SH-SY5Y (cell line): Measurements from ENCODE around the gene UVSSA.

Experiments used
- GATA2 ChIP-seq: IDR thresholded peaks from 2 replicates; pipeline ENCODE4 v1.6.1; 2011; ENCODE audit warnings: mild to moderate bottlenecking, low read depth, low read length
- GATA3 ChIP-seq: IDR thresholded peaks from 2 replicates; pipeline ENCODE4 v1.6.1; 2011; ENCODE audit warnings: low read depth, mild to moderate bottlenecking, low read length, moderate library complexity

Gene UVSSA

GRCh38 chr4:1351854-1352566, 5.0 kb downstream of the UVSSA start:
- TF ChIP-seq GATA2 (no peak), GATA3 (no peak)

GRCh38 chr4:1352567-1352900, 5.5 kb downstream of the UVSSA start:
- TF ChIP-seq GATA2 = no peak
- no peak for TF ChIP-seq GATA3

DNA sequence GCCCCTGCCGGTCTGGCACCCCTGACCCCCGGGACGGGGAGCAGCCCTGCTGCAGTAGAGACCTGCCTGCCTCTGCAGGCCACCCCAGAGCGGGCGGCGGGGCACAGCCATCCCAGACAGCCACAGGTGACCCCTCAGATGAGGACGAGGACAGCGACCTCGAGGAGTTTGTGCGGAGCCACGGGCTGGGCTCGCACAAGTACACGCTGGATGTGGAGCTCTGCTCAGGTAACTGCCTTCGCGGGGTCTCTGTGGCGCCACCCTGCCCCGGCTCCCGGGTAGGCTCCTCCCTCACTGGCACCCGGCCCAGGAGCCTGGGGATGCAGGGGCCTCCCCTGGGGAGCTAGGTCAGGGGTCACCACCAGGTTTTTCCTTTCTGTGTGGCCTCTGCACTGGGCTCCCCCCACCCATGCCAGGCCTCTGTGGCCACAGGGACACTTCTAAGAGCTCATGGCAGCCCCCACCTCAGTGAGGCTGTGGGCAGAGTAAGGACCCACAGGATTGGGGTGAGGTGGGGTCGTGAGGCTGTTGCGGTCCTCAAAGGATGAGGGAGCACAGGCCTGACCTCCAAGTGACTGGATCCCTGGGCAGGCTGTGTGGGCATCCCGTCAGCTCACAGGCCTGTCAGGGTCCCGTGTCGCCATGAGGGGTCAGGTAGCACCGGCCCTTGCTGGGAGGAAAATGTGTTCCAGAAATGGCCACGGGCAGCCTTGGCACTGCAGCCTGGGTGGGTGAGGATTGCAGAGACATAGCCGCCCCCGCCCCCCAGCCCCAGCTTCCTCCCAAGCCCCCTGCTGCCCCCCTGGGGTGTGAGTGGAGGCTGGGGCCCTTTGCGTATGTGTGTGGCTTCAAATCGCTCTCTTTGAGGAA, 6.4 kb downstream of the UVSSA start:
- TF ChIP-seq GATA2 (no peak), GATA3 (no peak)

DNA sequence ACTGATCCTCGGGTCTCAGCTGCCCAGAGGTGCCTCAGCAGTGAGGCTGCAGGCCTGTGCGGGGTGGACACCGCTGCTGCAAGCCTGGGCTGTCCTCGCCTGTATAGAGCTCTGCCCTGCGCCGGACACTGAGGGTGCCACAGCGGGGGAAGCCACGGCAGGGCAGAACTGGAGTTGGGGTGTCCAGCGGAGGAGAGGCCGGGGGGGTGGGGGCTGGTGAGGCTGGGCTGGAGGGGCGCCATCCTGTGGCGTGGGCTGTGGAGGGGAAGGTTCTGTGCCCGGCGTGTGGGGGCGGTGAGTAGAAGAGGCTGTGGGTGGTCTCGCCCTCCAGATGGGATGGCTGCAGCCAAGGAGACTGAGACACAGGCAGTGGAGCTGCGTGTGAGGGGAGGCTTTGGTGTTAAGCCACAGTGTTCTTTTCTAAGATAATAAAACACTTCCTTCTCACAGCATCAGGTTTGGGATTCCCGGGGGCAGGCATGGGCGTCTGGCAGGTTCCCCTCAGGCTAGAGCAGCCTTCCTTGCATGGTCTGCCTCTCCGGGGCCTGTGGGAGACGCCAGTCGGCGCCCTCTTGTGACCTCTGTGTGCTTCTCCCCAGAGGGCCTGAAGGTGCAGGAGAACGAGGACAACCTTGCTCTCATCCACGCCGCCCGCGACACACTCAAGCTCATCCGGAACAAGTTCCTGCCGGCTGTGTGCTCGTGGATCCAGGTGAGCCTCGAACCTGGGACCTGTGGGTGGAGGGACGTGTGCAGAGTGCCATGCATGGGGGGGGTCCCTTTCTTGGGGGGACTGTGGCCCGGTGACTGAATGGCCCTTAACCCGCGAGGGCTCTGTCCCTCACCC, 7.4 kb downstream of the UVSSA start:
- TF ChIP-seq GATA2 = no peak
- no peak for TF ChIP-seq GATA3

GRCh38 chr4:1354983-1355275, 7.9 kb downstream of the UVSSA start:
- TF ChIP-seq GATA3 = no peak

- TF ChIP-seq GATA3 = no peak
- TF ChIP-seq GATA2 = no peak
Observed at GRCh38 chr4:1355378-1355777, 8.4 kb downstream of the UVSSA start.

GRCh38 chr4:1356181-1356998, 9.4 kb downstream of the UVSSA start:
- no peak for TF ChIP-seq GATA2
- no peak for TF ChIP-seq GATA3

DNA sequence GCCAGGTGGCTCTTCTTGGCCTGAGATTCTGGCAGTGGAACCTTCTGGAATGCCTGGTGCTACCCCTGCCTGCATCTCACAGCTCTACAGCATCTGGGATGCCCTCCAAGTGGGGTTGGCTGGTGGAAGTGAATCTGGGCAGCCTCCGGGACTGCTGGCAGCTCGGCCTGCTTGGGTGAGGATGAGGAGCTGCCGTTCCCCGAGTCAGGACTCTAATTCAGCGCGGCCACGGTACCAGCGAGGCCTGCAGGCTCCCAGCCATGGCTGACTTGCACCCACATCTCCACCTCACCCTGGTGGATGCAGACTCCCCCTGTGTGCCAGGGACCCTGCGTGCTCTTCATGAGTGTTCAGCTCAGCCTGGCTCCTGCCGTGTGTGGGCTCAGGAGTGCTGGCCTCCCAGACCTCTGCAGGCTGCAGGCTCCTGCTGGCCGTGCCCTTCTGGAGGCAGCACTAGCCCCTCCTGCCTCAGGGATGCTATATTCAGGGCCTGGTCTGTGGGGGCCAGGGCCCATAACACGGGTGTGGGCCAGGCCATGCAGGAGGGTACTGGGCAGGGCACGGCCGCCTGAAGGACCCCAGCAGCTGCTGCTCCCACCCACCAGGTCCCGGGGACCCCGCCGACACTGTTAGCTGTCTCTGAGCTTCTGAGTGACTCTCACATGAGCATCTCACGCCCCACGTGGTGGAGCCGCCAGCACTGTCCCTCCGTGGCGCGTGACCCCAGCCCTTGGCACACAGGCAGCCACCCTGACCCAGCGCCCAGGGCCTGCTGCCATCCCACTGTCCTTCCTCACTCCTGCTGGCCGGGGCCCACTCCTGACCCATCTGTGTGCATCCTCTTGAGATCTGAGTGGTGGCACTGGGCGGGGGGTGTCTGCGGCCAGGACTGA, 10.6 kb downstream of the UVSSA start:
- TF ChIP-seq GATA3 = no peak

DNA sequence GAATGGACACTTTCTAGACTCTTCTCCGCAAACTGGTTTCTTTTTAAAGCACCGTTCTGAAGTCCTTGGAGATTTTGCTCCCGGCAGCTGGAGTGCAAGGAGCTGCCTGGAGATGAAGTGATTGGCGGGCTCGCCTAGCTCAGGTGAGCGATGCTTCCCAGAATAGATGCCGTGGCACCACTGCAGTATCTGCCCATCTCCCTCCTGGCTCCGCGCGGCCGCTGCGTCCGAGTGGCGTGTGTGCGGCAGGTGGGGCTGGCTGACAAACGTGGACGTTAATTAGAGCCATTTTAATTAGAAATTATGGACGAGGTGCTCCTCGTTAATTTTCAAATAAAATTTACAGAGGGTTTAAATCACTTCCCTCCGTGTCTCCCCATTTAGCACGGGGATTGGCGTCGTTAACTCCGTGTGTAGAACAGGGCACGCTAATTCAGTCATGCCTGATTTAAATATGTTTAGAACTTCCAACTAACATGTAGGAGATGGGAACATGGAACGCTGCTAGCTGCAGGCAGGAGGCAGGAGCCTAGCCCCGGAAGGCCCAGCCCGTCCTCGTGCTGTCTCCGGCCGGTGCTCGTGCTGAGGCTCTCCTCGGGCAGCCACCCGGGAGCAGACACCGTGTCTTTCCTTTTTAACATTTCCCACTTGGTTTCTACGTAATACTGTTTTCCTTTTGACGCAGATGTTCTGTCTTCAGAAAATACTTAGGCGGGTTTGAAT, 11.6 kb downstream of the UVSSA start:
- no peak for TF ChIP-seq GATA2
- no peak for TF ChIP-seq GATA3

DNA sequence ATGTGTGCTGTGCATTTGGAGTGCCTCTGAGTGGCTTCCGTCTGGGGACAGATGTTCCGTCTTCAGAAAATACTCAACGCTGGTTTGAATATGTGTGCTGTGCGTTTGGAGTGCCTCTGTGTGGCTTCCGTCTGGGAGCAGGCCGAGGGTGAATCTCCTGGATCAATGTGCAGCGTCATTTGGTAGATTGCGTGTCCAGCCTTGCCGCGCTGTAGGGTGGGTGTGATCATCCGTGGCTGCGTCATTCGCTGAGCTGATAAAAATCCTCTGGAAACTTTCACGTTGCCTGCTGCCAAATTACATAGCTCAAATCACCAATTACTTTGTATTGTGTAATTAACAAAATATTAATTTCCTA, 12.1 kb downstream of the UVSSA start:
- no peak for TF ChIP-seq GATA3
- no peak for TF ChIP-seq GATA2

DNA sequence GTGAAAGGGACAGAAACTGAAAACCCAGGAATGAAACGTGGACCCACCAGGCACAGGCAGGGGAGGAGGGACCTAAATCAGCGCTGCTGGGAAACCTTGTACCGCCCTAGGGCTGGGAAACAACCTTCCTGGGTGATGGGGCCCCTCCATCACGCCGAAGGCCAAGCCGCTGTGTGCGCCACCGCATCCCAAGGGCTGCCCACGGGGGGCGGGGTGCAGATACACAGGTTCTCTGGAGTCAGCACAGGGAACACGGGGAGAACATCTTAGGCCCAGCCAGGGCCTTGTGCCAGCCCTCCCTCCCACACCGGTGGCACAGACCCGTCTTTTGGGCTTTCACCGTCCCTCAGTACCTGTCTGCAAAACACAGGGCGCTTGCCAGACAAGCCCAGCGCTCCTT, 13.0 kb downstream of the UVSSA start:
- TF ChIP-seq GATA2 (no peak), GATA3 (no peak)

- TF ChIP-seq GATA2 (no peak), GATA3 (no peak)
Observed at GRCh38 chr4:1360423-1361283, 13.6 kb downstream of the UVSSA start.
